IMR-90 (cell line): ENCODE measurements around the gene ARHGEF1. TPM values are rescaled to one million over a fixed set of nuclear protein-coding genes. Genes with fewer than 3 reads are reported as not detected.
A peak's percentile ranks its signal among the peaks of the same experiment; 100 is the strongest.

Experiments
- ATAC-seq: fragments of 200-7000 bp; cut with Tn5 transposase; 2 replicates; pipeline ENCODE4 v1.9.1; 2020; ENCODE audit warnings: low read depth, mild to moderate bottlenecking, moderate library complexity
- BruUV-seq: library from RNA; stranded (reverse); fragments of 400-500 nt; replicated peaks from 2 replicates; lab custom pipeline; 2021; lab: Mats Ljungman, UMichigan
- CTCF ChIA-PET: fragments of 300-600 bp; formaldehyde crosslinking; extraction: SDS; loops from one replicate; lab custom pipeline; 2021; ENCODE audit warnings: antibody characterized with exemption; lab: Yijun Ruan, JAX
- POLR2A ChIA-PET: fragments of 300-600 bp; sonication (Branson Sonifier 250); formaldehyde crosslinking; loops from one replicate; lab custom pipeline; 2022; ENCODE audit warnings: antibody characterized with exemption; ENCODE audit not compliant: unreplicated experiment; lab: Charles Lee
- DNase-seq: peaks from one replicate; pipeline ENCODE4 v3.0.0; 2013
- H2AFZ ChIP-seq: replicated peaks from 2 replicates; pipeline ENCODE3; 2013; ENCODE audit warnings: low read length, mild to moderate bottlenecking; ENCODE audit not compliant: poor library complexity
- H2AK5ac ChIP-seq: 2 replicates; pipeline ENCODE4 v1.6.1; 2013; ENCODE audit warnings: low read depth, low read length, inconsistent platforms
- H2AK9ac ChIP-seq: replicated peaks from 2 replicates; pipeline ENCODE3; 2013; ENCODE audit warnings: mild to moderate bottlenecking, low read depth, low read length, moderate library complexity; ENCODE audit not compliant: poor library complexity
- H2BK120ac ChIP-seq: 2 replicates; pipeline ENCODE4 v1.6.1; 2013; ENCODE audit warnings: low read depth, low read length, inconsistent platforms
- H2BK15ac ChIP-seq: 3 replicates; pipeline ENCODE4 v1.6.1; 2013; ENCODE audit warnings: low read depth, low read length, inconsistent platforms
- H2BK20ac ChIP-seq: 2 replicates; pipeline ENCODE4 v1.6.1; 2013; ENCODE audit warnings: low read depth, mild to moderate bottlenecking, inconsistent platforms, low read length, moderate library complexity
- H2BK5ac ChIP-seq: 2 replicates; pipeline ENCODE4 v1.6.1; 2013; ENCODE audit warnings: mild to moderate bottlenecking, low read depth, low read length, inconsistent platforms; ENCODE audit not compliant: poor library complexity, severe bottlenecking
- H3K14ac ChIP-seq: replicated peaks from 2 replicates; pipeline ENCODE4 v1.6.1; 2013; ENCODE audit warnings: low read depth, low read length, inconsistent platforms
- H3K18ac ChIP-seq: 2 replicates; pipeline ENCODE4 v1.6.1; 2013; ENCODE audit warnings: low read depth, low read length, control low read depth
- H3K23ac ChIP-seq: 2 replicates; pipeline ENCODE4 v1.6.1; 2013; ENCODE audit warnings: low read depth, low read length, inconsistent platforms
- H3K27ac ChIP-seq: 2 replicates; pipeline ENCODE4 v1.5.1; 2013; ENCODE audit warnings: mild to moderate bottlenecking, control low read depth, low read length; ENCODE audit not compliant: insufficient read depth
- H3K27me3 ChIP-seq: 2 replicates; pipeline ENCODE4 v1.6.1; 2013; ENCODE audit warnings: low read length; ENCODE audit not compliant: control insufficient read depth, insufficient read depth
- H3K36me3 ChIP-seq: 2 replicates; pipeline ENCODE4 v1.6.1; 2013; ENCODE audit warnings: low read length, mixed read lengths; ENCODE audit not compliant: control insufficient read depth, insufficient read depth
- H3K4ac ChIP-seq: 2 replicates; pipeline ENCODE4 v1.6.1; 2013; ENCODE audit warnings: low read depth, low read length, inconsistent platforms
- H3K4me1 ChIP-seq: 2 replicates; pipeline ENCODE4 v1.6.1; 2013; ENCODE audit warnings: low read length, mixed read lengths; ENCODE audit not compliant: control insufficient read depth, insufficient read depth
- H3K4me2 ChIP-seq: 2 replicates; pipeline ENCODE4 v1.6.1; 2013; ENCODE audit warnings: low read depth, mild to moderate bottlenecking, control low read depth, low read length, moderate library complexity
- H3K4me3 ChIP-seq: 2 replicates; pipeline ENCODE4 v1.5.1; 2013; ENCODE audit warnings: low read depth, mild to moderate bottlenecking, control low read depth, low read length, moderate library complexity; ENCODE audit not compliant: insufficient read depth
- H3K56ac ChIP-seq: 2 replicates; pipeline ENCODE4 v1.6.1; 2013; ENCODE audit warnings: low read length, inconsistent platforms; ENCODE audit not compliant: insufficient read depth; ENCODE audit errors: extremely low read depth
- H3K79me1 ChIP-seq, 2 experiments: 2 replicates each; pipeline ENCODE4 v1.6.1; 2013; ENCODE audit warnings: low read length in 2 of 2, inconsistent platforms in 1 of 2, low read depth in 1 of 2
- H3K9ac ChIP-seq: 2 replicates; pipeline ENCODE4 v1.6.1; 2013; ENCODE audit warnings: low read depth, low read length, control low read depth
- H3K9me1 ChIP-seq: 2 replicates; pipeline ENCODE4 v1.6.1; 2013; ENCODE audit warnings: low read length, inconsistent platforms; ENCODE audit not compliant: insufficient read depth
- H3K9me3 ChIP-seq: 2 replicates; pipeline ENCODE4 v1.6.1; 2013; ENCODE audit warnings: low read length; ENCODE audit not compliant: control insufficient read depth, insufficient read depth
- H4K20me1 ChIP-seq: 2 replicates; pipeline ENCODE4 v1.6.1; 2013; ENCODE audit warnings: low read length, inconsistent platforms; ENCODE audit not compliant: insufficient read depth
- H4K5ac ChIP-seq: 2 replicates; pipeline ENCODE4 v1.6.1; 2013; ENCODE audit warnings: mild to moderate bottlenecking, low read depth, low read length, control low read depth
- H4K8ac ChIP-seq, 2 experiments: 2 replicates each; pipeline ENCODE4 v1.6.1; 2013; ENCODE audit warnings: low read depth in 2 of 2, low read length in 2 of 2, control low read depth in 1 of 2, inconsistent platforms in 1 of 2
- H4K91ac ChIP-seq: 2 replicates; pipeline ENCODE4 v1.6.1; 2013; ENCODE audit warnings: low read depth, low read length, inconsistent platforms; ENCODE audit not compliant: insufficient read depth
- BHLHE40 ChIP-seq: fragments of 150-350 bp; IDR thresholded peaks from 2 replicates; pipeline ENCODE4 v1.6.1; 2016; ENCODE audit warnings: mild to moderate bottlenecking, low read depth, low read length
- CTCF ChIP-seq: conservative IDR thresholded peaks from 2 replicates; pipeline ENCODE4 v1.5.1; 2012; ENCODE audit warnings: mild to moderate bottlenecking, low read depth, low read length, improper control_type of control experiment
- MAFK ChIP-seq: IDR thresholded peaks from 2 replicates; pipeline ENCODE4 v1.6.1; 2012; ENCODE audit warnings: low read depth, low read length, improper control_type of control experiment
- MAZ ChIP-seq: IDR thresholded peaks from 2 replicates; pipeline ENCODE4 v1.6.1; 2012; ENCODE audit warnings: low read depth, mild to moderate bottlenecking, low read length, improper control_type of control experiment, moderate library complexity, borderline replicate concordance
- MXI1 ChIP-seq: IDR thresholded peaks from 2 replicates; pipeline ENCODE4 v1.6.1; 2012; ENCODE audit warnings: low read depth, mild to moderate bottlenecking, low read length, moderate library complexity, borderline replicate concordance
- POLR2A ChIP-seq: IDR thresholded peaks from 2 replicates; pipeline ENCODE4 v1.6.1; 2012; ENCODE audit warnings: mild to moderate bottlenecking, low read depth, low read length
- RAD21 ChIP-seq: IDR thresholded peaks from 2 replicates; pipeline ENCODE4 v1.6.1; 2012; ENCODE audit warnings: low read length, improper control_type of control experiment
- SMC3 ChIP-seq: fragments of 150-350 bp; IDR thresholded peaks from 2 replicates; pipeline ENCODE4 v1.6.1; 2016; ENCODE audit warnings: low read depth, mild to moderate bottlenecking, antibody characterized with exemption, low read length, moderate library complexity
- WGBS, 2 experiments: methylation state at CpG; one replicate each; pipeline versions ENCODE4 v1.1.5 to v1.1.7; 2013; ENCODE audit warnings: missing lambda C conversion rate in 2 of 2; ENCODE audit not compliant: insufficient read length in 1 of 2; ENCODE audit errors: extremely low coverage in 2 of 2; 5-methylcytosine and 5-hydroxymethylcytosine counted together
- dilution Hi-C: fragments of 300-500 bp; cut with HindIII; formaldehyde crosslinking; loops from one replicate; pipeline ENCODE4 v1.14.3; 2018; ENCODE audit warnings: low sequenced_read_pairs; ENCODE audit not compliant: unreplicated experiment
- in situ Hi-C: fragments of 300-500 bp; cut with MboI; formaldehyde crosslinking; loops from 3 replicates; pipeline ENCODE4 v1.14.3; 2019; ENCODE audit warnings: low sequenced_read_pairs, inconsistent platforms, mixed read lengths
- intact Hi-C: fragments of 100-400 bp; cut with micrococcal nuclease; formaldehyde crosslinking; loops from 2 replicates; pipeline ENCODE4 v1.10.0; 2022
- polyA plus RNA-seq, 3 experiments: library from polyadenylated mRNA; depleted of rRNA; stranded (reverse); fragments of >200 nt; gene quantifications; 2 replicates each; pipeline ENCODE4 v1.2.3, GENCODE V29; 2012; ENCODE audit warnings: low replicate concordance in 1 of 3
- total RNA-seq: library from RNA; depleted of rRNA; stranded (reverse); fragments of >200 nt; gene quantifications from 2 replicates; pipeline ENCODE4 v1.2.3, GENCODE V29; 2012

Gene ARHGEF1
- total and polyA plus RNA-seq, 2 of the 4 experiments (the other 2 are of a cell fraction): 11.5 to 47.1 TPM

- ChIA-PET CTCF (no interaction called here), POLR2A (no interaction called here)
- Histone ChIP-seq H3K4me3 (no peak overlapping the region), H2AK9ac (peak overlapping the region; percentile 55), H3K27me3 (peaks cover 73% of the 10 kb centered on the region), H3K27ac (no peak overlapping the region), H4K8ac (no peak overlapping the region), H3K9me1 (no peaks in the 10 kb centered on the region; the same call in 1 of the 2 replicates), H3K23ac (no peak overlapping the region), H2BK20ac (no peak overlapping the region), H2BK120ac (no peak overlapping the region), H4K20me1 (peaks cover 10% of the 10 kb centered on the region), H3K18ac (no peak overlapping the region), H3K36me3 (no peaks in the 10 kb centered on the region), H4K91ac (no peak overlapping the region), H3K14ac (no peak overlapping the region), H2AFZ (peak overlapping the region; percentile 62), H2BK15ac (no peak overlapping the region), H3K9ac (no peak overlapping the region), H3K79me1 (no peaks in the 10 kb centered on the region), H2BK5ac (no peak overlapping the region), H3K4me2 (no peak overlapping the region), H3K4ac (no peak overlapping the region), H3K9me3 (no peaks in the 10 kb centered on the region), H3K56ac (no peak overlapping the region), H4K5ac (no peak overlapping the region), H2AK5ac (no peak overlapping the region), H3K4me1 (peaks cover 17% of the 10 kb centered on the region)
- ATAC-seq (0 out of 2 replicates have a peak, but pooled peaks have one; percentile 9), DNase-seq (no peak)
- BruUV-seq: no TSS peak
- dilution Hi-C loops: no loop called here
- 16% methylated on average over 8 of the region's 29 CpGs; no CpG with 5 or more reads in 1 of the 2 experiments for WGBS, 2 experiments
- intact Hi-C loops: loop anchor here (5.0 kb wide), 1 partner anchor 51 kb away; the partner anchor contains the start of gene ARHGEF1
- in situ Hi-C loops: no loop called here
- TF ChIP-seq SMC3 (no peak), RAD21 (no peak), MAFK (no peak), BHLHE40 (no peak), MAZ (no peak), MXI1 (no peak), POLR2A (no peak), CTCF (no peak)
Measured at GRCh38 chr19:41932720-41933332, 49.8 kb downstream of the ARHGEF1 start.
